ENCODE data around the gene A1BG. TPM values are rescaled to one million over a fixed set of nuclear protein-coding genes. Genes with fewer than 3 reads are reported as not detected.

The A1BG gene
- total RNA-seq, 4 donors from 2014 or later, result 4.5 to 12.5 (median 9.0) TPM; not detected in 1

DNA sequence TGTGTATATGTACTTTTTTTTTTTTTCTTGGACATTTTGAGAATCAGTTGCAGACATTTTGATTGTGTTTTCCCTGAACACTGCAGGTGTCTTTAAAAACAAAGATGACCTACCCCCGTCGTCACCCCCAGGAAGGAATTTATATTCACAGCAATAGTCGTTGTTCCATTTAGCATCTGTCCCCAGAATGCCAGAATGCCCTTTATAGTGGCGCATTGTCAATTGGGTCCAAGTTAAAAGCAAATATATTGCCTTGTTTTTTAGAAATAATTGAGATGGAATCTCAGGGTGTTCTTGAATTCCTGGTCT lies 40.4 kb upstream of the A1BG start:
- Histone ChIP-seq H3K9me3 (no peaks in the 10 kb centered on the region), H3K4me1 (peaks cover 0 to 4% of the 10 kb centered on the region in 2 donors), H3K36me3 (peaks cover 0 to 58% of the 10 kb centered on the region in 2 donors), H3K27me3 (peaks cover 18 to 25% (median 19%) of the 10 kb centered on the region in 3 donors), H3K27ac (no peak overlapping the region), H3K4me3 (no peak overlapping the region)
- in situ Hi-C loops (cut with MboI; ENCODE audit: low sequenced_read_pairs in 4 of 4), result no loop called here
- ATAC-seq (no peak), DNase-seq (no peak)
- TF ChIP-seq POLR2A (IDR thresholded peaks at IDR 0.05), result no peak
- TF ChIP-seq, protein P1, sequence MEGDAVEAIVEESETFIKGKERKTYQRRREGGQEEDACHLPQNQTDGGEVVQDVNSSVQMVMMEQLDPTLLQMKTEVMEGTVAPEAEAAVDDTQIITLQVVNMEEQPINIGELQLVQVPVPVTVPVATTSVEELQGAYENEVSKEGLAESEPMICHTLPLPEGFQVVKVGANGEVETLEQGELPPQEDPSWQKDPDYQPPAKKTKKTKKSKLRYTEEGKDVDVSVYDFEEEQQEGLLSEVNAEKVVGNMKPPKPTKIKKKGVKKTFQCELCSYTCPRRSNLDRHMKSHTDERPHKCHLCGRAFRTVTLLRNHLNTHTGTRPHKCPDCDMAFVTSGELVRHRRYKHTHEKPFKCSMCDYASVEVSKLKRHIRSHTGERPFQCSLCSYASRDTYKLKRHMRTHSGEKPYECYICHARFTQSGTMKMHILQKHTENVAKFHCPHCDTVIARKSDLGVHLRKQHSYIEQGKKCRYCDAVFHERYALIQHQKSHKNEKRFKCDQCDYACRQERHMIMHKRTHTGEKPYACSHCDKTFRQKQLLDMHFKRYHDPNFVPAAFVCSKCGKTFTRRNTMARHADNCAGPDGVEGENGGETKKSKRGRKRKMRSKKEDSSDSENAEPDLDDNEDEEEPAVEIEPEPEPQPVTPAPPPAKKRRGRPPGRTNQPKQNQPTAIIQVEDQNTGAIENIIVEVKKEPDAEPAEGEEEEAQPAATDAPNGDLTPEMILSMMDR (IDR thresholded peaks at IDR 0.05 in 4 of 5, conservative IDR thresholded peaks at IDR 0.05 in 1 of 5), result no peak
- intact Hi-C loops (cut with DNase I; ENCODE audit: low total_unique reads), result no loop called here

- Histone ChIP-seq H3K4me3 (no peak overlapping the region), H3K4me1 (peaks cover 5 to 8% of the 10 kb centered on the region in 2 donors), H3K9me3 (no peaks in the 10 kb centered on the region), H3K36me3 (peaks cover 0 to 63% of the 10 kb centered on the region in 2 donors), H3K27ac (no peak overlapping the region), H3K27me3 (peaks cover 18 to 23% (median 19%) of the 10 kb centered on the region in 3 donors)
- TF ChIP-seq POLR2A (IDR thresholded peaks at IDR 0.05), result no peak
- TF ChIP-seq, protein P1 (IDR thresholded peaks at IDR 0.05 in 4 of 5, conservative IDR thresholded peaks at IDR 0.05 in 1 of 5), result no peak
- in situ Hi-C loops (cut with MboI; ENCODE audit: low sequenced_read_pairs in 4 of 4), result no loop called here
- intact Hi-C loops (cut with DNase I; ENCODE audit: low total_unique reads), result no loop called here
- DNase-seq (no peak), ATAC-seq (no peak)
These were observed 39.8 kb upstream of the A1BG start for GRCh38 chr19:58392945-58393724.

GRCh38 chr19:58388175-58388526 lies 34.9 kb upstream of the A1BG start:
- TF ChIP-seq POLR2A (IDR thresholded peaks at IDR 0.05), result no peak
- TF ChIP-seq, protein P1 (IDR thresholded peaks at IDR 0.05 in 4 of 5, conservative IDR thresholded peaks at IDR 0.05 in 1 of 5), result no peak
- no peaks in the 10 kb centered on the region for H3K9me3 ChIP-seq
- peak overlapping the region; percentile 75 to 89 (median 78) for H3K4me3 ChIP-seq
- peaks cover 28 to 30% of the 10 kb centered on the region in 2 donors for H3K4me1 ChIP-seq
- H3K27me3 ChIP-seq, result no peaks in the 10 kb centered on the region
- peak overlapping the region in 3 of 4 donors; percentile 95 to 99 (median 99) for H3K27ac ChIP-seq
- in situ Hi-C loops (cut with MboI; ENCODE audit: low sequenced_read_pairs in 4 of 4), result no loop called here
- peaks cover 0 to 47% of the 10 kb centered on the region in 2 donors for H3K36me3 ChIP-seq
- ATAC-seq, result no peak
- no peak for DNase-seq
- intact Hi-C loops (cut with DNase I; ENCODE audit: low total_unique reads), result loop anchor here (1.0 to 5.0 kb wide), 2 partner anchors 79 to 83 kb away; partner anchors contain the start of genes ERVK3-1 and ZNF324

DNA sequence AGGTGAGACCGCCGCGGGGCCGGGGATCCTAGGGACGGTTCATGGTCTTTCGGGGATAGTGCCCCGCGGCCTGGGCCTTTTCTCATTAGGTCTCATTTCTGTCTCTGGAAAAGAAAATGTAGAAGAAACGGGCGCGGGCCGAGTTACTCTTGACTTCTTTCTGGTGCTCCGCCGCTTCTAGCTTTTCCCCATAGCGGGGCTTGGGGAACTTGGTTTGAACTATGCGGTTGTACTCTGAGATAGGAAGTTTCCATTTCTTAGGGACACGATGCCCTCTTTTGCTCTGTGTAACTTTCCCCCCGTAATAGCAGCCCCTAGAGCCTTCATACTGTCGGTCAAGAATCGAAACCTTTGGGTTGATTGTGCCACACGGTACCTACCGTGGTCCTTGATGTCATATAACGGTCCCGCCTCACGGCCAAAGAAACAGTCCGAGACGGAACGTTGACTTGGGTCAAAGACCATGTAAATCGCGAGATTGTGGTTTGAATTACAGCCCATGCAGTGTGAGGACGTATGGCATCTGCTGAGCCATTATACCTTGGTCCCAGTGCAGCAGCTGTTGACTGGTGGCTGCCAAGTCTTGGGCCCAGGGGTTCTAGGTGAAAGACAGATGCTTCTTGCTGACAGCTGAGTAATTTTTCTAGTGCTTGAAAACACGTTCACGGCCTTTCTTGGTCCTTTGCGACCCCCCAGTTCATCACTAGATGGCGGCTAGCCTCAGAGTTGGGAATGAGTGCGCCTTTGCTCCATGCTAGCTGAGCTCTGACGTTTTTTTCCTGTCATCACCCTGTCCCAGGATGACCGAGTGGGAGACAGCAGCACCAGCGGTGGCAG lies 34.3 kb upstream of the A1BG start:
- ATAC-seq, result no peak
- H3K4me1 ChIP-seq, result peaks cover 28 to 30% of the 10 kb centered on the region in 2 donors
- TF ChIP-seq, protein P1 (IDR thresholded peaks at IDR 0.05 in 4 of 5, conservative IDR thresholded peaks at IDR 0.05 in 1 of 5), result no peak
- TF ChIP-seq POLR2A (IDR thresholded peaks at IDR 0.05), result no peak

More for the DNA sequence above, 34.3 kb upstream of the A1BG start:
- Histone ChIP-seq H3K27me3 (no peaks in the 10 kb centered on the region), H3K9me3 (no peaks in the 10 kb centered on the region), H3K27ac (peak overlapping the region; percentile 95 to 100 (median 99)), H3K36me3 (peaks cover 0 to 41% of the 10 kb centered on the region in 2 donors), H3K4me3 (peak overlapping the region; percentile 75 to 89 (median 78))
- in situ Hi-C loops (cut with MboI; ENCODE audit: low sequenced_read_pairs in 4 of 4), result no loop called here
- DNase-seq, result no peak
- intact Hi-C loops (cut with DNase I; ENCODE audit: low total_unique reads), result loop anchor here (1.0 to 5.0 kb wide), 6 partner anchors 14 to 82 kb away; partner anchors contain the start of genes ERVK3-1, ZNF132, ZNF324 and ZNF497

All from gastrocnemius medialis (tissue), 4 donors.